Measurements from ENCODE around the gene COL5A1. TPM values are rescaled to one million over a fixed set of nuclear protein-coding genes. Genes with fewer than 3 reads are reported as not detected.
A peak's percentile ranks its signal among the peaks of the same experiment; 100 is the strongest.
"Not testable (repeated sequence)": the region's sequence is repeated elsewhere in the genome, so short reads cannot be mapped to it uniquely, and the experiment has no call there.

COL5A1 gene
- total RNA-seq, 6 experiments from 2014 or later = 196 to 308 (median 225) TPM

- Mint-ChIP-seq H3K27me3 (ENCODE audit: insufficient read depth) (peaks cover 9% of the 10 kb centered on the region), H3K36me3 (ENCODE audit: low read depth) (peaks cover 16% of the 10 kb centered on the region; the same call in 1 of the 2 replicates), H3K9me3 (no peaks in the 10 kb centered on the region), H3K4me3 (no peak overlapping the region), H3K27ac (peak overlapping the region; percentile 55; the same call in 1 of the 2 replicates), H3K4me1 (ENCODE audit: low read depth) (peaks cover 18% of the 10 kb centered on the region)
- DNase-seq = no peak
- TF ChIP-seq CTCF (IDR thresholded peaks at IDR 0.05) = no peak
Observed at GRCh38 chr9:134699343-134699740, 57.7 kb downstream of the COL5A1 start.

GRCh38 chr9:134700636-134701350, 59.2 kb downstream of the COL5A1 start:
- peaks cover 33% of the 10 kb centered on the region for H3K4me1 Mint-ChIP-seq (ENCODE audit: low read depth)
- peaks cover 24% of the 10 kb centered on the region; the same call in 1 of the 2 replicates for H3K36me3 Mint-ChIP-seq (ENCODE audit: low read depth)
- no peak overlapping the region for H3K4me3 Mint-ChIP-seq
- H3K27me3 Mint-ChIP-seq (ENCODE audit: insufficient read depth) = peaks cover 9% of the 10 kb centered on the region
- H3K27ac Mint-ChIP-seq = peak overlapping the region; percentile 61
- no peak for TF ChIP-seq CTCF (IDR thresholded peaks at IDR 0.05)
- DNase-seq = no peak
- H3K9me3 Mint-ChIP-seq = no peaks in the 10 kb centered on the region

GRCh38 chr9:134701581-134702259, 60.1 kb downstream of the COL5A1 start:
- no peak for TF ChIP-seq CTCF (IDR thresholded peaks at IDR 0.05)
- Mint-ChIP-seq H3K4me3 (no peak overlapping the region), H3K27ac (no peak overlapping the region), H3K4me1 (ENCODE audit: low read depth) (peaks cover 42% of the 10 kb centered on the region), H3K27me3 (ENCODE audit: insufficient read depth) (peaks cover 10% of the 10 kb centered on the region), H3K36me3 (ENCODE audit: low read depth) (peaks cover 24% of the 10 kb centered on the region; the same call in 1 of the 2 replicates), H3K9me3 (no peaks in the 10 kb centered on the region)
- DNase-seq = no peak

- peaks cover 48% of the 10 kb centered on the region for H3K4me1 Mint-ChIP-seq (ENCODE audit: low read depth)
- H3K27me3 Mint-ChIP-seq (ENCODE audit: insufficient read depth) = peaks cover 12% of the 10 kb centered on the region
- H3K4me3 Mint-ChIP-seq = no peak overlapping the region
- H3K27ac Mint-ChIP-seq = no peak overlapping the region
- H3K9me3 Mint-ChIP-seq = no peaks in the 10 kb centered on the region
- TF ChIP-seq CTCF (IDR thresholded peaks at IDR 0.05) = no peak
- DNase-seq = no peak
- H3K36me3 Mint-ChIP-seq (ENCODE audit: low read depth) = peaks cover 20% of the 10 kb centered on the region; the same call in 1 of the 2 replicates
Observed at GRCh38 chr9:134702291-134702690, 60.7 kb downstream of the COL5A1 start.

GRCh38 chr9:134703730-134704114, 62.1 kb downstream of the COL5A1 start:
- not testable (repeated sequence) for H3K4me3 Mint-ChIP-seq, H3K27ac Mint-ChIP-seq, H3K9me3 Mint-ChIP-seq, DNase-seq
- Mint-ChIP-seq H3K36me3 (ENCODE audit: low read depth) (peaks cover 22% of the 10 kb centered on the region), H3K4me1 (ENCODE audit: low read depth) (peaks cover 57% of the 10 kb centered on the region), H3K27me3 (ENCODE audit: insufficient read depth) (peaks cover 17% of the 10 kb centered on the region)

GRCh38 chr9:134704498-134704897, 62.9 kb downstream of the COL5A1 start:
- H3K27ac Mint-ChIP-seq = peak overlapping the region; percentile 54
- DNase-seq = no peak
- no peaks in the 10 kb centered on the region for H3K9me3 Mint-ChIP-seq
- no peak for TF ChIP-seq CTCF (IDR thresholded peaks at IDR 0.05)
- H3K27me3 Mint-ChIP-seq (ENCODE audit: insufficient read depth) = peaks cover 25% of the 10 kb centered on the region
- peaks cover 23% of the 10 kb centered on the region for H3K36me3 Mint-ChIP-seq (ENCODE audit: low read depth)
- peaks cover 61% of the 10 kb centered on the region for H3K4me1 Mint-ChIP-seq (ENCODE audit: low read depth)
- peak overlapping the region; percentile 19; the same call in 1 of the 2 replicates for H3K4me3 Mint-ChIP-seq
